Stimulated activated CD4-positive, alpha-beta T cell treated with anti-CD3 and anti-CD28 coated beads, Interleukin-12 subunit alpha, Interleukin-12 subunit beta, amount 100 ng/mL, for 48 hours (primary cell): ENCODE data around the gene ABCC4.

Source experiments
- DNase-seq, 3 donors: peaks; one replicate each; pipeline ENCODE4 v3.0.0-alpha.2; 2020; ENCODE audit warnings: low read depth in 2 of 3, low spot score in 1 of 3

The ABCC4 gene

DNA sequence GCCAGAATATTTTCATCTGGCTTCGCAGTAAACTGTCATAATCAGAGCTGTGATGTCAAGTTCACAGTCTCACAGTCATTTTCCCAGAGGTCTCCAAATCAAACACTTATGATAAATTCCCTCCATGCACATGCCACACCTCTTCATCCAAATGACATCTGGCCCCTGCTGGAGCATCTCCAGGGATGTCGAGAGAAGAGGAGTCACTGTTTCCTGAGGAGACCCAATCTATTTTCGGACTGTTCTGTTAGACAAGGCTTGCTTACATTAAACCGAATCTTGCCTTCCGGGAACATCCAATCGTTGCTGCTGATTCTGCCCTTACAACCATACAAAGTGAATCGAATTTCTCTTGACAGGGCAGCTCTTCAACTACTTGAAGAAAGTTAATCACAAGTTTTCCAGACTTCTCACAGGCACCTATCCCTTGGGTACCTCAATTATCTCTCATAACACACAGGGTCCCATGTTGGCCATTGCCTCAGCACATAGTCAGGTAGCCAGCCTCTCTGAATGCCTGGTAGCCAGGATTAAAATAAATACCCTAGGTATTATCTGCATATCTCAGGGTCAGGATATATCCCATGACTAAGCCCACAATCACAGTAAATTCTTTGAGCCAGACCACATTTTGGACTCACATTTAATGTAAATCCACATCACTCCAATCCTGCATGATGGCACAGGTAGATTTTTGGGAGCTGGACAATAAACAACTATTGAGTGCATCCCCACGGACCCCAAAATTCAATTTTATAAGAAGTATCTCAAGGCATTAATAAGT is 182.5 kb downstream of the ABCC4 start:
- no peak for DNase-seq

- no peak for DNase-seq
These were observed 184.2 kb downstream of the ABCC4 start for GRCh38 chr13:95117092-95117491.

DNA sequence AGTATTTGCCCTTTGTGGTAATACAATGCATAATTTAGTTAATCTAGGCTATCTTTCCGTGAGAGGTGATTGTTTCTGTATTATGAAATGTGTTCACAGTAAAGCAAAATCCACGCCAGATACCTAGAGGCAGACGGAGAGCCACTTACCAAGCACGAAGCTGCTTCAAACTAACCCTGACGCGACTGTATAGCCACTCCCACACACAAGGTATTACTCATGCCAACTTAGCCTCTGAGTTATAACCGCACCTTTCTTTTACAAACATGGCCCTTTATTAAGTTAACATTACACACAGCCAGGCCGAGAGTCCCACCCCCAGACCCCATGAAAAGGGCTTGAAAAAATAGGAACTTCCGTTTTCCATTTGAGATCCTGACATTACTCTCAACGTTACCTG is 185.7 kb downstream of the ABCC4 start:
- no peak for DNase-seq

DNA sequence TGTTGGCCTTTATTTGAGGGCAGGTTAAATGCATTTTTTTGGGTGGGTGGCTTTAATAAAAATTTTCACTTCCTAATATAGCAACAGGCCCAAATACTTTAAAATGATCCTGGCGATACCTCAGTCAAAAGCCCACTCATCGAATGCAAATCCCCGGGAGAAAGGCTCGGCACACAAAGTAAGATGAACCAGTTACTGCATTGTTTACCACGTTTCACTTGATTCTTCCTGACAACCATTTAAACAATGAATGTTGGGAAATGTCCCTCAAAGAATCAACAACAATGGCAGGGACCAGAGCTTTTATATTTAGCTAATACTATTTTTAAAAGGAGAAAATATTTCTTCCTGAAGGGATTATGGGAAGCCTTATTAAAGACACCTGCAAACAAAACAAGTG is 187.7 kb downstream of the ABCC4 start:
- no peak for DNase-seq

DNA sequence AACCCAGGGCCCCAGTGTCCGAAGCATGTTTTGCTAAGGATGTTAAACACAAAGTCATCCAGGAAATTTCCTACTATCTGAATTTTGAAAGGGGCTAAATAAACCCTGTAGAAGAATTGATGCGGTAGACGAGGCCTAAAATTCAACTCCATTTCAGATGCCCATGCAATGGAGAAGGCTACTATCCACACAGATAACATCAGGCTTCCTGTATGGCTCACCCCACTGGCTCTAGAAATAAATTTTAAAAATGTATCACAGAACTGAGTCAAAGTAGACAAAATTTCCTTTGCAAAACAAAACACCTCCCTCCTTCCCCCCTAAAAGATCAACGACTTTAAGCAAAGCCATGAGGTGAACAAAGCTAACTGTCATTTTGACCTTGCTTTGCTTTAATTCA is 188.4 kb downstream of the ABCC4 start:
- DNase-seq = no peak

DNA sequence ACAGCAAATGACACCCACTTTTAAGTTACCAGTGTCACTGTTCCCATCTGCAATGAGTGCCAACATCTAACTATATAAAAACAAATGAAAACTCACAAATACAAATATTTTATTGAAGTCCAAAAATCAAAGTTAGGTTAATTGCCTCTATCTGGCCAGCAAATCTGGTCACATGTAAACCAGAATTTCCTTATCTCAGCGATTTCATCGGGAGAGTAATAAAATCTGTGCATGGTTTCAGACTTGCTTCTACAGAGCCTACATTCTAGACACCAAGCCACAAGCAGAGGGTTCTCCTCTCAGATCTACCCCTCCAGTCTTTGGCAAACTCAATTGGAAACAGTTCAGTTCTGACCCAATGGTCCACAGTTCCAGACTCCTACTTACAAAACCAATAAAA is 189.6 kb downstream of the ABCC4 start:
- no peak for DNase-seq

DNA sequence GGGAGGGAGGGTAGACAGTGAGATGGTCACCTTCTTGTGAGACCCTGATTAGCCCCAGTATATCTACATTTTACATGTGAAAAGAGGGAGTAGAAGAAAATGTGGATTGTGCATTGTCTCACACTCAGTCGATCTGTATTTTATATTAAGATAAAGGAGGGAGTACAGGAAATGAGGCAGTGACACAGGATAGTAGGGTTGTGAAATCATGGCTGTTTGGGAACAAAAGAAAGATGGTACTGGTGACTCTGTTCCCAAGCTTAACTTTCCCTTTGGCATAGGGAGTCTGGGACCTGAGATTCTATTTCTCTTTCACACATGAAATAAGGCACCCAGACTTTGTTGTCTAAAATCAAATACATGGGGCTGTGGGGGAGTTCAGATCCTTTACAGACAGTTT is 194.7 kb downstream of the ABCC4 start:
- no peak for DNase-seq

DNA sequence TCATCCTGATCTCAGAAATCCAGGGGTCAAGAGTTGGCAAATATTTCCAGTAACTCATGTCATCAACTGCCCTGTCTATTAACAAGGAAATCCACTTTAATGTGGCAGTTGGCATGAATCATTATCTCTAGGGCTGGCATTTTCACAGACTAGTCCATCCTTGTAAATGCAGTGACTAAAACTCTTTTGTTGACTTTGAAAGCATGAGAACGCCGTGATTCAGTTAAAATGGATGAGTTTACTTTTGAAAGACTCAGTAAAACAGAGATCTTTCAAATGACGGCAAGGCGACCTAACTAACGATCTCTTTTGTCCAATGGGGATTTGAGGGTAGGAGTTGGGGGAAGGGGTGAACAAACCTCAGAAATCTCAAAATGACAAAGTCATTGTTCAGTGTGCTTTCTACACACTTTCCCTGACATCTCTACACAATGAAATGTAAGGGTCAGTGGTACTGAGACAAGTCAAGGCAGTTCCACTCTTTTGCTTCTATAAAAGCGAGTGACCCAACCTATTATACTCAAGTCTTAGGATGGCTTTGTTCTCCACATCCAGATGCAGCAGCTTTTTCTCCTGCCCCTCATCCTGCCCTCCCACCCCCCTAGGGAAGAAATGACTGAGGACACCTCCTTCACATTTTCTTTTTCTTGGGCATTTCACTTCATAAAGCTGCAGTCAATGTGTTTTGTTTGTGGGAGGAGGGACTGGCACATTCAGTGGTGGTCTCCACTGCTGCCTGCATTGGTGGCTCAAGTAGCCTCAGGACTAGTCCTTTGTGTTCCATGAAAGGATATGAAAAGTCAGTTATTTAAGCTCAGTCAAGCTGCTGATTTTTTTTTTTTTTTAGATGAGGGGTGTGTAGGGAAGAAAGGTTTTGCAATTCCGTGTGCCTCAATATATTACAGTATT is 200.5 kb downstream of the ABCC4 start:
- DNase-seq = no peak

- no peak for DNase-seq
These were observed 201.7 kb downstream of the ABCC4 start for GRCh38 chr13:95099541-95099940.

GRCh38 chr13:95098916-95099315 is 202.3 kb downstream of the ABCC4 start:
- no peak for DNase-seq

GRCh38 chr13:95091755-95092154 is 209.5 kb downstream of the ABCC4 start:
- no peak for DNase-seq

- DNase-seq = no peak
These were observed 213.4 kb downstream of the ABCC4 start for GRCh38 chr13:95087746-95088305.

DNA sequence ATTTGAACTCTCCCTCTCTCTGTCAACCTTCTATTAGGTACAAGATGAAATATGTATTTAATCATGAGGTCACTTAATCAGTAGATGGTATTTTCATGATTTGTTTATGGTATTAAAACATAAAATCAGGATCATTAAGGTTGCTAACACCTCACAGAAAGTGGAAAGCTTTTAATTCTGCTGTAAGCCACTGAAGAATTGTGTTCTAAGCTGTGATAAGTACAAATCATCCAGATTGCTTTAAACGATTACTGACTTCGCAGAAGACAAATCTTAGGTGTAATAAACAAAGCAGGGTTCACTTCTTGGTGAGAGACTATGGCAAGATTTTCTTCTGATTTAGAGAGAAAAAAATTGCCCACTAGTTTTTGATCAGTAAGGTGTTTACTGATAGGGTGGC is 214.5 kb downstream of the ABCC4 start:
- DNase-seq = no peak

DNA sequence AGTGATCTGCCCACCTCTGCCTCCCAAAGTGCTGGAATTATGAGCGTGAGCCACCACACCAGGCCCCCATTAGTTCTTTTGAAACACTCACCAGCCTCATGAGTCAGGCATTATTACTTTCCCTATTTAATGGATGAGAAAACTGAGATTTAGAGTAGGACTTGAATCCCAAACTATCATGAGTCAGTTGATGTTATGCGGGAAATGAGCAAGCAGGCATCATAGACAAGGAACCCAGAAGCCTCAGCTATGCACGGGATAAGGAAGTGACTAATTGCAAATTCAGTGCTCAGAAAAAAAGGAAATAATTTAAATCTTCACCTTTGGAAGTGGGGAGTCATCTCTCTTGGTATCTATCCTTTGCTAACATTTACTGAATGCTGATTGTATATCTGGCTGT is 217.5 kb downstream of the ABCC4 start:
- no peak for DNase-seq

- no peak for DNase-seq
These were observed 218.2 kb downstream of the ABCC4 start for GRCh38 chr13:95083066-95083465.

DNA sequence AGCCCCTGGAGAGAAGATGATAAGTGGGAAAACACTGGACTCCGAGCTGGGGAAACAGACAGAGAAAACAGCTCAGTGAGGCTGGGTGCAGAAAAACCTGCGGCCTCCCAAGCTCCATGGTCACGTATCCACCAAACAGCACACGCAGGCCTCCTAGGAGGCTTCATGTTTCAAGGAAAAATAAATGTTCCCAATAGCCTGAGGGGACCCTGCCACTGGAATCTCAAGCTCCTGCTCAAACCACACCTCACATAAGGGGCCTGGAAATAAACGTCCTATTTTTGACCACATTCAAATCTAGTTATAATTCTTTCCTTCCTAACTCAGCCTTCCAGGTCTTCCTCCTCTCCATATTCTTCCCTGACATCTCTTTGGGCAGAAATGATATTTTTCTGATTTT is 225.7 kb downstream of the ABCC4 start:
- DNase-seq = no peak

DNA sequence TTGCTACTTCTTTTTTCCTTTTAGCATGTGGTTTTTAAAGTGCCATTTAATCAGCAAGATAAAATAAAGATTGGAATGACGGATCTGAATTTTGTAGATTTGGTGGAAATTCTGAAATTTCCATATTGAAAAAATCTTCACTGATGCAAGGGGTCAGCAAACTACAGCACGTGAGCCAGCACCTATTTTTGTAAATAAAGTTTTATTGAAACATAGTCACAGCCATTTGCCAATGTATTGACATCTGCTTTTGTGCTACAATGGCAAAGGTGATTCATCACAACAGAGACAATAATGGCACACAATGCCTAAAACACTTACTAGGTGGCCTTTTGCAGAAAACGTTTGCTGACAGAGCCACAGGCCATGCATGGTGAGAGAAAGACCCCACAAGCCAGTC is 226.4 kb downstream of the ABCC4 start:
- DNase-seq = no peak

- DNase-seq = no peak
These were observed 227.4 kb downstream of the ABCC4 start for GRCh38 chr13:95073747-95074311.

- DNase-seq = no peak
These were observed 233.9 kb downstream of the ABCC4 start for GRCh38 chr13:95067303-95067702.

- DNase-seq = no peak
These were observed 241.2 kb downstream of the ABCC4 start for GRCh38 chr13:95060014-95060519.

- no peak for DNase-seq
These were observed 241.9 kb downstream of the ABCC4 start for GRCh38 chr13:95059306-95059705.

DNA sequence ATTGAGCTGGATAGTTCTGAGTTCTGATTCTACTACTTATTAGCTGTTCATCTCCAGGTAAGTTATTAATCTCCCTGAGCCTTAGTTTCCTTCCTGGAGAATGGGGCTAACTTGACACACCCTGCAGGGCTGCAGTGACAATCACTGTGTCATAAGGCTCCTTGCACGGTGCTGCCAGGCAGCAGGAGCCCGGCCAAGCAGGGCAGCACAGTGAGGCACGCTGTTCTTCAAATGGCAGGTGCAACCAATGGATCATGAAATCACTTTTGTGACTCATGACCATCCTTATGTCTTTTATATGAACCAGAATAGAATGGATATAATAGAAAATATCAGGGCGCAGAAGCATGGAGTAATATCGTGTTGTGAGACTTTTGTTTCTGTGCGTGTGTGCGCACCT is 242.6 kb downstream of the ABCC4 start:
- no peak for DNase-seq
